NB4 (cell line): ENCODE data around the gene ANKRD60.

Experiments
- CTCF ChIP-seq: IDR thresholded peaks from one replicate; pipeline ENCODE4 v1.5.1; 2012; ENCODE audit warnings: low read depth, low read length
- MAX ChIP-seq: IDR thresholded peaks from 2 replicates; pipeline ENCODE4 v1.6.1; 2011; ENCODE audit warnings: low read depth, low read length
- MYC ChIP-seq: IDR thresholded peaks from 2 replicates; pipeline ENCODE4 v1.6.1; 2011; ENCODE audit warnings: low read depth, low read length
- POLR2A ChIP-seq: IDR thresholded peaks from 2 replicates; pipeline ENCODE4 v1.6.1; 2011; ENCODE audit warnings: mild to moderate bottlenecking; ENCODE audit not compliant: insufficient read length; ENCODE audit errors: extremely low read depth

GRCh38 chr20:58225452-58226200 is 2.8 kb downstream of the ANKRD60 start:
- TF ChIP-seq POLR2A (no peak), CTCF (no peak), MAX (no peak), MYC (no peak)
